Stimulated activated CD4-positive, alpha-beta T cell treated with anti-CD3 and anti-CD28 coated beads, Interleukin-2, amount 100 ng/mL, for 24 hours (primary cell): Measurements from ENCODE around the gene RIN1.

ENCODE experiments used
- DNase-seq, 2 donors: peaks; one replicate each; pipeline ENCODE4 v3.0.0-alpha.2; 2020

Gene RIN1

DNA sequence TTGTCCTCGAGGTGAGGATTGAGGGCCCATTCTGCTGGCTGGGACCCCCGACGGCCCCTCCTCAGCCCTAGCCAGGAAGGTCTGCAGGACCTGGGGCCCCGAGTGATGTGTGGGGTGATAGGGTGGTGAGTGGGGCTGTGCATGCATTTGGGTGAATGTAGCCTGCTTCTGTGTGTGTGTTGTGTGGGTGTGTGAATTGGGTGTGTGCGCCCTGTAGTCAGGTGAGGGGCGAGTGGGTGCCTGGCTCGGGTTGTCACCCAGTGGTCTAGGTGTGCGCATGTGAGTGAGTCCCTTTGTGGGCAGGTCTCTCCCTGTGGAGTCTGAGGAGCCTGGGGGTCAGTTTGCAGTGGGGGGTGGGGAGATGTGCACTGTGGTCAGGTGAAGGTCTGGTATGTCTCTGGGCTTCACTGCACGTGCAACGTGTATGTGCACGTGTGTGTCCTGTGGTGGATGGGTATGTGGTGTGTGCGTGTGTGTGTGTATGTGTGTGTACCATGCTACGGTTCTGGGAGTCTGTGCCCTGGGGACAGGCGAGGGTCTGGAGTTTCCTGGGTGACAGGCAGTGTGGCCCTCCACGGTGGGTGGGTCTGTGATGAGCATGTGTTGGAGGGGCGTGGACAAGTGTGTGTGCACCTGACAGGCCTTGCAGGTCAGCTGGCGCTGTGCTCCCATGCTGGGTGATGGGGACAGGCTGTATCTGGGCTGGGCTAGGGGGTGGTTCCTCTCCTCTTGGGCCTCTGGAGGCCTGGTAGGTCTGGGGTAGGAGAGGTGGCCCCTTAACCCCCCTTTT is 43.5 kb downstream of the RIN1 start:
- no peak for DNase-seq

DNA sequence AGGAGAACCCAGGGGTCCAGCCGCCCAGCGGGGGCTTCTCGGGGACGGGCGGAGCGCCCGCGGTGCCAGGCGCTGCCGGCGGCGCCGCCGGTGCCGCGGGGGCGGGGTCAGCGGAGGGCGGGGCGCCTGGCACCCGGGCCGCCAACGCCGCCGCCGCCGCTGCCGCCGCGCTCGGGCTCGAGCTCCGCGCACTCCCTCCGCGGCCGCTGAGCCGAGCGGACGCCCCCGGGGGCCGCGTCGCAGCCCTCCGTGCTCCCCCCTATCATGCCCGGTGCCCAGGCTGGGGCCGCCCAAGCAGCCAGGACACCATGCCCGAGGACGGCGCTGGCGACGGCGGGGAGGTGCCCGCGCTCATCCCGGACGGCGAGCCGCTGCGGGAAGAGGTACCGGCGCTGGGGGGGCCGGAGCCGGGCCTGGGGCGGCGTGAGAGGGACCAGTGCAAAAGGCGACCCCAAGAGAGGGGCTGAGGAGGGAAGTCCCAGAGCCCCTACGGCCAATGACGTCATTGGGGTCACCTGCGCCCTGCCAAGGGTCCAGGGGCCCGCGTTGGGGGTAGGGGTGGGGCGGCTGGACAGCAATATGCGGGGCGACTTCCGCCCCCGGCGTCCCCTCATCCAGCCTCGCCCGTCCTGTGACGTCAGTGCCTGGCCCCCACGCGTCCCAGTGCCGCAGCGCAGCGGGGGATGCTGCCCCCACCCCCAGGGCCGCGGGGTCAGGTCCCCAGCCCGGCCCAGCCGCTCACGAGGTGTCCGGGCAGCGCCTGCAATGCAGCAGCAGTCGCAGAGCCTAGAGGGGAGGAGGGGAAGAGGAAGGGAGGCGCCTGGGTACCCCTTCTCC is 44.3 kb downstream of the RIN1 start, which contains the start of gene TMEM151A:
TSS of gene TMEM151A (plus strand) at position 189 of the 837 bp plus-strand sequence. CDS start at position 309, 120 bp downstream.
- DNase-seq, result peak in 1 of 2 donors; percentile 50

DNA sequence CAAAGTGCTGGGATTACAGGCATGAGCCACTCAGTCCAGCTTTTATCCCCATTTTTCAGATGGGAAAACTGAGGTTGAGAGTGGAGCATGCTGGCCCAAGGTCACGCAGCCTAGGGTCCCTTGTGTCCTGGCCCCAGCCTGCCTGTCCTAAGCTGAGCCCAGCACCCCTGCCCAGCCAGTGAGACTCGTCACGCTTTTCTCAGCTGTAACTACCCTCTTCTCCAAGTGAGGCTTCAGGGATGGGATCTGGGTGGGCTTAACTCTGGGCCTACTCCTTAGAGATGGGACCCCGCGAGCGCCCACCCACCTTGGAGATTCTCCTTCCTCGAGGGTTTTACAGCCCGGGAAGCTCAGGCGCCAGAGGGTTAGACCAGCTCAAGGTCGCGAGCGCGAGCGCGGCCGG is 44.9 kb downstream of the RIN1 start:
- DNase-seq, result no peak

DNA sequence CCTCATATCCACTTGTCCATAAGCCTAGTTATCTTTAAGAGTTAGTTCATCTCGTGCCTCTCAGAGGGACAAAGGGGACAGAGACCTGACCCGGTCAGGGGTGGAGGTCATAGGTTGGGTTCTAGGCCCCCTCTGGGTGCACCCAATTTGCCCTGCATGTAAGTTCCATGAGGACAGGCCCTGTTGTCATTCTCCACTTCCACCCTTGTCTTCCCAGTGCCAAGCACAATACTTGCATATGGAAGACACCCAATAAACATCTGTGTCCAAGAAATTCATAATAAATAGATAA is 46.0 kb downstream of the RIN1 start:
- DNase-seq, result no peak

DNA sequence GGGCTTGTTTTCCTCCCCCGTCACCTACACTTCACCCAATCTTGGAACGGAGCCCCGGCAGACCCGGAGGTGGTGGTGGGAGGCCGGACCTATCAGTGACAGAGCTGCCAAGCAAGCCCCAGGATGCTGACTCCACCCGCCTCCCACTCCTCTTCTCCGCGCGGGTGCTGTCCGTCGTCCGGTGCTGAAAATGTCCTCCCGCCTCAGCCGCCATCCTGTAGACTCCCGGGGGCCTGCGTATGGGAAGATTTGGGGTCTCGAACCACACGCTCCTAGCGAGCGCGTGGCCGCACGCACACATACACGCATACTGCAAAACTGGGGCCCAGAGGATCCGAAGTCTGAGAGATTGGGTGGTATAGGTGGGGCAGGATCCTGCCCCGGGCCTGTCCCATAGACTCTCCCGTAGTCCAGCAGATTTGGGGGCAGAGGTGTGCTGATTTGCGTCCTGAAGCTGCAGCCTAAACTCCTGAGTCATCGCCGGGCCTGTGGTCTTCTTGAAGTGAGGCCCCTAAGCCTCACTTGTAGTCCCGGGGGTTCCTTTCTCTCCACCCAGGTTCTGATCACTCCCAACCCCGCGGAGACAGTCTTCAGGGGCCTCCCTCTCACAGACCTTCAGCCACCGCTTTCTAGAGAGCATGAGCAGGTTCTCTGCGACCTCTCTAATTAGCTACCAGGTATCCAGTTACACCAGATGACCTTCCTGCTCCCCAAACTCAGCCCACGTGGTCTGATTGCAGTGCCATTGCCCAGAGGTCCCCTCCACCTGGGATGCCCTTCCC is 46.5 kb downstream of the RIN1 start:
- DNase-seq, result peak; percentile 87 to 88

DNA sequence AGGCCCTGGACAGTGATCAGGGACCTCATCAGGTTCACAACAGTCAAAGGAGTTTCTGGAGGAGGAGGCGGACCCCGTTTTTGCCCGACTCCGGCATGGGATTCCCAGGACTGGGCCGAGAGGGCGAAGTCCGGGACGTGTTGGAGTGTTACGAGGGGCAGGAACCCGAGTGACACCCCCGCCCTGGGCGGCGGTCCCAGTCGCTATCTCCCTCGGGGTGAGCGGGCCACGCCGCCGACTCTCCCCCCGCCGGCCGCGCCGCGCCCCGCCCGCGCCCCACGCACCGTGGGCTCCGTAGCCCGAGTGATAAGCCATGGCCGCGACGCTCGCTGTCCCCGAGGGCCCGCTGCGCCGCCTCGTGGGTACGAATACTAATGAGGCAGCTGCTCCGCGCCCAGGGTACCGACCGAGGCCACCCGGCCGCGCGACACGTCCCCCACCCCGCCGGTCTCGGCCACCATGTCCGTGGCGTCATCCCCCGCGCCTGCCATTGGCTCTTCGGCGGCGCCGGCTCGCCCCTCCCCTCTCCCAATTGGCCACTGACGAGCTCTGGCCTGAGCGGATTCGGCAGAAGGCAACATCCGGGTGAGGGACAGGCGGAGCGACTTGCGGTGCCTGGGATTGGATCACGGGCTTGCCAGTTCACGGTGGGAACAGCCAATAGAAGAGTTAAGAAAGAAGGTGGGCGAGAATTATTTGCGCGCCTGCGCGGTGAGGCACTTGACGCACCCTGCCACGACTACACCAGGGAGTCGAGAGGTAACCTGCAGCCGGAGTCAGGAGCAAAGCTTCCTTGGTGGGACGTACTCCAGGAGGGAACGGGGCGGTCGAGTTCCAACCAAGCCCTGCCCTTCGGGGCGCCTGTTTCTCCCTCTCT is 47.3 kb downstream of the RIN1 start, which contains the start of gene YIF1A:
TSS of gene YIF1A (minus strand) at position 473 of the 877 bp plus-strand sequence. CDS start at position 315, 158 bp downstream.
- peak; percentile 98 for DNase-seq

DNA sequence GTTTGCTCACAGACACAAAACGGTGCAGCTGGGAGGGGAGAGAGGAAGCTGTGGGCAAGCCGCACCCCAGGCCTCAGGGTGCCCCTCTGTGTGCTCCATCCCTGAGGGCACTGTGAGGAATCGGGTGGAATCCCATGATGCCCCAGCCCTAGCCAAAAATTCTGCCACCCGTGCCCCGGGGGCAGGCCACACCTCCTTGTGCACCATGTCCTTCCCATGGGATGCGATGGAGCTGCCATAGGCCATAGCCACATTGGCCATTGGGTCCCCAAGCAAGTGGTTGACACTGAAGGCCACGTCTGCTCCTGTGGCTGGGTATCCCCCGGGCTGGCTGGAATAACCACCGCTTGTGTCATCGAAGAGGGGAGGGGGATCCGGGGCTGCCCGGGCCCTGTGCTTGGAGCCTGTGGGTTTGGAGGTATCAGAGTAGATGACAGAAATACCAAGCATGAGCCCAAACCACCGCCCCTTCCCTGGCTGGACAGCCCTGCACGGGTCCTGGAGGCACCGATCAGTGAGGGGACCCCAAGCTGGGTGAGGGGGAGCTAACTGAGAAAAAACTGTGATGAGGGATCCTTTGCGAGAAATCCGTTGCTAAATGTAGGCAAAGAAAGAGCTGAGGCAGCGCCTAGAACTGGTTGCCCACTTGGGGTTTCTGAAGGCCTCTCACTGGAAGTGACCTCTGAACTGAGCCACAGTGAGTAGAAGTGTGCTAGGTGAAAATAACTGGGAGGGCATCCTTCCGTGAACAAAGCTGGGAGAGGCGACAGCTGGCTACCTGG is 48.2 kb downstream of the RIN1 start:
- DNase-seq, result no peak

DNA sequence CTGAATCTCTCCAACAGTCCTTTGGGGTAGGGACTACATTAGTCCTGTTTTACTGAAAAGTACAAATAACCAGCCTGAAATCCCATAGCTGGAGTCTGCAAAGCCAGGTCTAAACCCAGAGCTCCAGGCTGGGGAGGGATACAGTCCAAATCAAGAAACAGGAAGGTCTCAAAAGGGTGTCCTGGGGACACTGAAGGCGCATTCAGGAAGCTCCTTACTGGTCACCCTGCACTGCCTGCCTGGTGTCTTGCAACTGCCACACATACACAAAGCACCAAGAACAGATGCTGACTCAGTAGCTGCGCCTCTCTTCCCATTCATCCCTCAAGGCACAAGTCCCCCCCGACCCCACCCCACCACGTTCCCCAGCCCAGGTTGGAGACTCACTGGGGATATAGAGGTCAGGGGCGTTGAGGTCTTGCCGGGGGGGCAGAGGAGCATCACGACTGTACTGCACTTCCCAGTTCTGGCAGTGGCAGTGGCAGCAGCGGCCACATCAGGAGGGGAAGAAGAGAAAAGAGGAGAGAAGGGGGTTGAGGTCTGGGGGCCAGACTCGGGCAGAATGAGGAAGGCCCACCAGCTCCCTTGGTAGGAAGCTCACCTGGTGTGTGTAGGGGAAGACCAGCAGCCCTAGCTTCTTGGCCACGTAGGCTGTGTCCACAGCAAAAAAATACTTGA is 48.9 kb downstream of the RIN1 start:
- DNase-seq, result no peak

DNA sequence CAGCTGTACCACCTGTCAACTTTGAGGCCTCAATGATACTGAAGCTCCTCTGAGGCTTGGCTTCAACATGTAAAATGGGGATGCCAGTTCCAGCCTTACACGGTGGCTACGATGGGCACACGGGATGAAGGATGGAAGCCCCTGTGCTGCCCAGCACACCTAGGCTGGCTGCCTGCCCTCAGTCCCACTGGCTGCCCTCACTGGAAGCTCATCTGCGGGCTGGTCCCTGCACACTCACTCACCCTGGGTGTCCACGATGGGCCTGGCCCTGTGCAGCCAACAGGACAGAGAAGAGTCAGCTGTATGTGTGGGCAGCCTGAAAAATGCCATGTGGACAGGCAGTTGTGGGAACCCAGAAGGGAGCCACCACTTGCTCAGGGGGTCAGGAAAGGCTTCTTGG is 49.5 kb downstream of the RIN1 start:
- no peak for DNase-seq

DNA sequence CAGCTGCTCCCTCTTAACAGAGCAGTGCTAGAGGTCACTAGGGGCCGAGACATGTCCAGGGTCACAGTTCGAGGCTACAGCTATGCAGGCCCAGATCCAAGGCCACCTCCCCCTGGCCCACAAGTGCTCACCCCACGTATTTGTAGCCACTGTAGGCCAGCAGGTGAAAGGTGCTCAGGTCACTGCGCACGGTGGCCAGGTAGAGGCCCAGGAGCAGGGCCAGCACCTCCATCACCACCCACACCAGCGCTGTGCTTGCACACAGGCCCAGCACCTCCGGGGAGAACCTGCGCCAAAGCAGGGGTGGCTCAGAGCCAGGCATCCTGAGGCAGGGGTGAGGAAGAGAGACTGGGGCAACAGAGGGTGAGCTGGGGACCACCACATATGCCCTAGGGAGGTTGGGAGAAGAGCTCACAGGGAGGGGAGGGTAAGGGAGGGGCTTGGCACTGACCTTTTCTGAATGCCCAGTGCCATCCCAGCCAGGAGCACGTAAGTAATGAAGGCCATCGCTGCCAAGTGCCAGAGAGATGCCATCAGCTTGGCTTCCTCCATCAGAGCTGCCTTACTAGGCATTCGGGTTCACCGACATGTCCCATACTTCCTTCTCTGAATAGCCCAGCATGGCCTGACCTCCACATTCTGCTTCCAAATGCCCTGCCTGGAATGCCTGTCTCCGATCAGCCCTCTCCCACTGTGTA is 50.8 kb downstream of the RIN1 start:
- no peak for DNase-seq

DNA sequence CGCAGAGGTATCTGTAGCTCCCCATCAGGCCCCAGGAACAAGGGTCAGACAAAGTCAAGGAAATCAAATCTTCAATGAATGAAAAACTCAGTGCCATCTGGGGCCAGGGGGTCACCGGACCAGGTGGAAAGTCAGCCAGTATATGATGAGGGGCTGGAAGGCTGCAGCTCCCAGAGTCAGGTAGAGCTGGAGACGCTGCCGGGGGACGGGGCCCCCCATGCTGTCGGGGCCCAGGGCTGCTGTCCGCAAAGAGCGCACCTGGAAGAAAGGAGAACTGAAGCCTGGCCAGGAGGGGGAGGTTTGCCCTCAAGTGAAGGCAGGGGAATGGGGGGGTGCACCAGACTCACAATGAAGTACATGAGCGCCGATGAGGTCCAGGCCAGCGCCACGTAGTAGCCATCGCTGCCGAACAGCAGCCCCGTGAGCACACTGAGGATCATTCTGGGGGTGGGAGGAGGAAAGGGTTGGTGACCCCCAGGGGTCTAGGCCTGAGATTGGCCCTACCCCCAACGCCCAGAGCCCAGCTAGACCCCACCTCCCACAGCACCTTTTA is 51.6 kb downstream of the RIN1 start:
- DNase-seq, result no peak

DNA sequence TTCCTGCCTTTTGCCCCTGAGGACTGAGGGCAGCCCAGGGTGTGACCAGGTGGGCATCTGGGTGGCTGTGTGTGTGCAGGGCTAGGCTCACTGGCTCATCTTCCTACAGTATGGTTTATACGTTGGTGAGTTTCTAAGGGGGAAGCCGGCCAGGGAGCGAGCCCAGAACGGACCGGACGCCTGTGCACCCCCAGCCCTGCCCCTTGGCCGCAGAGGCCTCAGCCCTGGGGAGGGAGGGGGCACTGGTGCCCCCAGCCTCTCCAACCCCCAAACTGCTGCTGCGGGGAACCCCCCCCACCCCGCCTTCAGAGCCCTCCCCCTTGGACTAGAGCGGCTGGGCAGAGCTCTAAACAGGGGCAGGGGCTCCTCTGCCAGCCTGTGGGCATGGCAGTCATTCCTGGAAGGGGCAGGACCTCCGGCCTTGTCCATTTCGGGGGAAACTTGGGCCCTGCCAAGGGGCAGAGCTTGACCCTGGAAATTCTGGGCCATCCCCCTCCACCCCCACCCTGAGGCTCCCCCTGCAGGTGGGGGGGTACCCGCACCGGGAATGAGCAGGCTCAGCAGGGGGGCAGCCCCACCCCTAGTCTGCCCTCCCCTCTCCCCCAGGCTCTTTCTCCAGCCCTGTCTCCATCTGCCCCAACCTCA is 52.7 kb downstream of the RIN1 start:
- no peak for DNase-seq

DNA sequence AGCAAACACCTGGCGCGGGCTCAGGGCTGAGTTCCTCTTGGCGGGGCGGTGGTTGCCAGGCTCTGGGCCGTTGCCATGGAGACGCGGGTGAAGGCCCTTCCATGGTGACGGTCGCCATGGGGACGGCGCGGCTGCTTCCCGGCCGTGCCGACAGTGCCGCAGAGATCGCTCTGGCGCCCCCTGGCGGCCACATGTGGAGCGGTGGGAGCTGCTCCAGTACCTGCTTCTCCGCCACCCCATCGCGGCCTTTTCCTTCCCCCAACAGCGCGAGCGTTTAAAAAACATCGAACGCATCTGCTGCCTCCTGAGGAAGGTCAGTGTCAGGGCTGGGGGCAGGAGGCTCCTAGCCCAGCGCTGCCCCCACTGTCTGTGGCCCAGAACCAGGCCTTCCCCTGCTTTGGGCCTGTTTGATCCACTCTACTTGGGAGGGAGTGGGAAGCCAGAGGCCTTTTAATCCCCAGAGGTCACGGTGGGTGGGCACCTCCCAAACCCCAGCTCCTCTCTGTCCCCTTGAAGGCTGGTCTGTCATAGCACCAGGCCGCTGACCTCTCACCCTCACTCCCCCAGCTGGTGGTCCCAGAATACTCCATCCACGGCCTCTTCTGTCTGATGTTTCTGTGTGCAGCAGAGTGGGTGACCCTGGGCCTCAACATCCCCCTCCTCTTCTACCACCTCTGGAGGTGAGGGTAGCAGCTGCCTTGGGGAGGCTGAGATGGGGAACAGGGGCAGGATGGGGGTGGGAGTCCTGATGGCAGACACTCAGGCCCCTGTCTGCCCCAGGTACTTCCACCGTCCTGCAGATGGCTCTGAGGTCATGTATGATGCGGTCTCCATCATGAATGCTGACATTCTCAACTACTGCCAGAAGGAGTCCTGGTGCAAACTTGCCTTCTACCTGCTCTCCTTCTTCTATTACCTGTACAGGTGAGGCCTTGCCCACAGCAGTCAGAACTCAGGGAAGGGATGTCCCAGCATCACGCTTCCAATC is 53.5 kb downstream of the RIN1 start:
- peak; percentile 99 for DNase-seq
